Loucy (cell line): ENCODE data around the gene PRR23A.

Experiments
- EZH2phosphoT487 ChIP-seq: fragments of 200-600 bp; IDR thresholded peaks from 2 replicates; pipeline ENCODE4 v1.6.1; 2018; ENCODE audit warnings: antibody characterized with exemption, mild to moderate bottlenecking, moderate library complexity, borderline replicate concordance
- TF ChIP-seq, protein P1 (sequence below): fragments of 200-600 bp; sonication (generic); conservative IDR thresholded peaks from 2 replicates; pipeline ENCODE4 v1.5.1; 2014; ENCODE audit warnings: mild to moderate bottlenecking, antibody characterized with exemption, low read length

- TF ChIP-seq, protein P1, sequence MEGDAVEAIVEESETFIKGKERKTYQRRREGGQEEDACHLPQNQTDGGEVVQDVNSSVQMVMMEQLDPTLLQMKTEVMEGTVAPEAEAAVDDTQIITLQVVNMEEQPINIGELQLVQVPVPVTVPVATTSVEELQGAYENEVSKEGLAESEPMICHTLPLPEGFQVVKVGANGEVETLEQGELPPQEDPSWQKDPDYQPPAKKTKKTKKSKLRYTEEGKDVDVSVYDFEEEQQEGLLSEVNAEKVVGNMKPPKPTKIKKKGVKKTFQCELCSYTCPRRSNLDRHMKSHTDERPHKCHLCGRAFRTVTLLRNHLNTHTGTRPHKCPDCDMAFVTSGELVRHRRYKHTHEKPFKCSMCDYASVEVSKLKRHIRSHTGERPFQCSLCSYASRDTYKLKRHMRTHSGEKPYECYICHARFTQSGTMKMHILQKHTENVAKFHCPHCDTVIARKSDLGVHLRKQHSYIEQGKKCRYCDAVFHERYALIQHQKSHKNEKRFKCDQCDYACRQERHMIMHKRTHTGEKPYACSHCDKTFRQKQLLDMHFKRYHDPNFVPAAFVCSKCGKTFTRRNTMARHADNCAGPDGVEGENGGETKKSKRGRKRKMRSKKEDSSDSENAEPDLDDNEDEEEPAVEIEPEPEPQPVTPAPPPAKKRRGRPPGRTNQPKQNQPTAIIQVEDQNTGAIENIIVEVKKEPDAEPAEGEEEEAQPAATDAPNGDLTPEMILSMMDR = peak; percentile 62
- no peak for TF ChIP-seq EZH2phosphoT487
These were observed 14.8 kb upstream of the PRR23A start, which contains the start of gene PRR23B for GRCh38 chr3:139020868-139021234.
